ENCODE results near the gene PCDHGA6.

DNA sequence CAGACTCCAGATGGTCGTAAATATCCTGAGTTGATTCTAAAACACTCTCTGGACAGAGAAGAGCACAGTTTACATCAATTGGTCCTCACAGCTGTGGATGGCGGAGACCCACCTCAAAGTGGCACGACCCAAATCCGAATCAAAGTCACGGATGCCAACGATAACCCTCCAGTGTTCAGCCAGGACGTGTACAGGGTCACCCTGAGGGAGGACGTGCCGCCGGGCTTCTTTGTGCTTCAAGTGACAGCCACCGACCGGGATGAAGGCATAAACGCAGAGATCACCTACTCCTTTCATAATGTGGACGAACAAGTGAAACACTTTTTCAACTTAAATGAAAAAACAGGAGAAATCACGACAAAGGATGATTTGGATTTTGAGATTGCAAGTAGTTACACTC is 13.0 kb upstream of the PCDHGA6 start:
- no peak for TF ChIP-seq POLR2A (IDR thresholded peaks at IDR 0.05)
- TF ChIP-seq, protein P1, sequence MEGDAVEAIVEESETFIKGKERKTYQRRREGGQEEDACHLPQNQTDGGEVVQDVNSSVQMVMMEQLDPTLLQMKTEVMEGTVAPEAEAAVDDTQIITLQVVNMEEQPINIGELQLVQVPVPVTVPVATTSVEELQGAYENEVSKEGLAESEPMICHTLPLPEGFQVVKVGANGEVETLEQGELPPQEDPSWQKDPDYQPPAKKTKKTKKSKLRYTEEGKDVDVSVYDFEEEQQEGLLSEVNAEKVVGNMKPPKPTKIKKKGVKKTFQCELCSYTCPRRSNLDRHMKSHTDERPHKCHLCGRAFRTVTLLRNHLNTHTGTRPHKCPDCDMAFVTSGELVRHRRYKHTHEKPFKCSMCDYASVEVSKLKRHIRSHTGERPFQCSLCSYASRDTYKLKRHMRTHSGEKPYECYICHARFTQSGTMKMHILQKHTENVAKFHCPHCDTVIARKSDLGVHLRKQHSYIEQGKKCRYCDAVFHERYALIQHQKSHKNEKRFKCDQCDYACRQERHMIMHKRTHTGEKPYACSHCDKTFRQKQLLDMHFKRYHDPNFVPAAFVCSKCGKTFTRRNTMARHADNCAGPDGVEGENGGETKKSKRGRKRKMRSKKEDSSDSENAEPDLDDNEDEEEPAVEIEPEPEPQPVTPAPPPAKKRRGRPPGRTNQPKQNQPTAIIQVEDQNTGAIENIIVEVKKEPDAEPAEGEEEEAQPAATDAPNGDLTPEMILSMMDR (IDR thresholded peaks at IDR 0.05) = no peak

Measured in gastroesophageal sphincter (tissue), 3 donors.